Body of pancreas (tissue), 4 donors: ENCODE data around the gene MCTP2.

Experiments used
- CTCF ChIP-seq, 7 experiments: fragments of 450-650 bp in 4 of 7; fragments of 200-600 bp in 3 of 7; sonication (generic) in 3 of 7; IDR thresholded peaks; one replicate each; pipeline ENCODE4 v1.5.1; 2016 to 2019; ENCODE audit warnings: antibody characterized with exemption in 7 of 7
- POLR2A ChIP-seq, 3 donors: fragments of 450-650 bp; IDR thresholded peaks; one replicate each; pipeline ENCODE4 v1.6.1; 2016; ENCODE audit warnings: antibody characterized with exemption in 3 of 3, mild to moderate bottlenecking in 2 of 3

- TF ChIP-seq CTCF (IDR thresholded peaks at IDR 0.05) (no peak), POLR2A (IDR thresholded peaks at IDR 0.05) (no peak)
Observed at GRCh38 chr15:94331731-94332130, 100.4 kb downstream of the MCTP2 start.
